GM19025 (cell line): ENCODE measurements around the gene PNN.
"Not testable (repeated sequence)": the region's sequence is repeated elsewhere in the genome, so short reads cannot be mapped to it uniquely, and the experiment has no call there.

Experiments
- ATAC-seq: cut with Tn5 transposase; IDR thresholded peaks from one replicate; pipeline ENCODE4 v1.9.1; 2021; ENCODE audit warnings: mild to moderate bottlenecking, low read depth, moderate library complexity; ENCODE audit not compliant: unreplicated experiment

Gene PNN

GRCh38 chr14:39174560-39175444 lies at the start of gene PNN:
PNN (plus strand) TSS chr14:39175254; CDS start chr14:39175280, 26 bp downstream.
- peak; percentile 90 for ATAC-seq

GRCh38 chr14:39137835-39138234 lies 37.2 kb upstream of the PNN start:
- not testable (repeated sequence) for ATAC-seq

- ATAC-seq: no peak
Measured at GRCh38 chr14:39138440-39138839, 36.6 kb upstream of the PNN start.

- ATAC-seq: no peak
Measured at GRCh38 chr14:39140170-39140569, 34.9 kb upstream of the PNN start.

- ATAC-seq: not testable (repeated sequence)
Measured at GRCh38 chr14:39141623-39142022, 33.4 kb upstream of the PNN start.

GRCh38 chr14:39143226-39143625 lies 31.8 kb upstream of the PNN start:
- not testable (repeated sequence) for ATAC-seq

- ATAC-seq: no peak
Measured at GRCh38 chr14:39145266-39145966, 29.6 kb upstream of the PNN start.

GRCh38 chr14:39154594-39155189 lies 20.4 kb upstream of the PNN start:
- no peak for ATAC-seq

GRCh38 chr14:39157491-39157890 lies 17.6 kb upstream of the PNN start:
- ATAC-seq: no peak

GRCh38 chr14:39158222-39158858 lies 16.7 kb upstream of the PNN start:
- no peak for ATAC-seq

GRCh38 chr14:39160494-39160893 lies 14.6 kb upstream of the PNN start:
- ATAC-seq: no peak

- not testable (repeated sequence) for ATAC-seq
Measured at GRCh38 chr14:39167797-39168320, 7.2 kb upstream of the PNN start.

- no peak for ATAC-seq
Measured at GRCh38 chr14:39168591-39168990, 6.5 kb upstream of the PNN start.

- ATAC-seq: no peak
Measured at GRCh38 chr14:39169541-39169900, 5.5 kb upstream of the PNN start.

GRCh38 chr14:39173198-39173597 lies 1.9 kb upstream of the PNN start:
- no peak for ATAC-seq

GRCh38 chr14:39175445-39176262 lies 600 bp downstream of the PNN start:
- peak; percentile 1 for ATAC-seq

- no peak for ATAC-seq
Measured at GRCh38 chr14:39176263-39177167, 1.5 kb downstream of the PNN start.

GRCh38 chr14:39177168-39177545 lies 2.1 kb downstream of the PNN start:
- ATAC-seq: no peak

GRCh38 chr14:39179042-39179441 lies 4.0 kb downstream of the PNN start:
- no peak for ATAC-seq
